HuH-7 (cell line): ENCODE measurements around the gene CENPU.

Source experiments
- DNase-seq: peaks from one replicate; pipeline ENCODE4 v3.0.0; 2011; ENCODE audit warnings: low spot score

The CENPU gene

GRCh38 chr4:184706453-184706852 is 27.4 kb downstream of the CENPU start:
- no peak for DNase-seq

- DNase-seq: no peak
Measured at GRCh38 chr4:184705692-184706091, 28.2 kb downstream of the CENPU start.

- DNase-seq: no peak
Measured at GRCh38 chr4:184702114-184702513, 31.8 kb downstream of the CENPU start.

GRCh38 chr4:184699941-184700340 is 34.0 kb downstream of the CENPU start:
- DNase-seq: no peak

GRCh38 chr4:184697956-184698355 is 35.9 kb downstream of the CENPU start:
- DNase-seq: no peak

GRCh38 chr4:184695178-184695896 is 38.6 kb downstream of the CENPU start:
- no peak for DNase-seq

- no peak for DNase-seq
Measured at GRCh38 chr4:184694412-184694956, 39.4 kb downstream of the CENPU start.

GRCh38 chr4:184693056-184693455 is 40.8 kb downstream of the CENPU start:
- no peak for DNase-seq

GRCh38 chr4:184689681-184690080 is 44.2 kb downstream of the CENPU start:
- DNase-seq: no peak

GRCh38 chr4:184688447-184688846 is 45.4 kb downstream of the CENPU start:
- DNase-seq: no peak

GRCh38 chr4:184688005-184688404 is 45.9 kb downstream of the CENPU start:
- no peak for DNase-seq

GRCh38 chr4:184684491-184685189 is 49.3 kb downstream of the CENPU start:
- no peak for DNase-seq

- no peak for DNase-seq
Measured at GRCh38 chr4:184681916-184682315, 52.0 kb downstream of the CENPU start.

- no peak for DNase-seq
Measured at GRCh38 chr4:184680698-184681097, 53.2 kb downstream of the CENPU start.

GRCh38 chr4:184675821-184676492 is 57.9 kb downstream of the CENPU start:
- DNase-seq: no peak

GRCh38 chr4:184675018-184675417 is 58.9 kb downstream of the CENPU start:
- DNase-seq: no peak

- no peak for DNase-seq
Measured at GRCh38 chr4:184674011-184674410, 59.9 kb downstream of the CENPU start.

- DNase-seq: no peak
Measured at GRCh38 chr4:184672741-184673140, 61.2 kb downstream of the CENPU start.

- no peak for DNase-seq
Measured at GRCh38 chr4:184671101-184671500, 62.8 kb downstream of the CENPU start.

- no peak for DNase-seq
Measured at GRCh38 chr4:184669251-184669650, 64.6 kb downstream of the CENPU start.

- DNase-seq: no peak
Measured at GRCh38 chr4:184668511-184669114, 65.3 kb downstream of the CENPU start.

- DNase-seq: no peak
Measured at GRCh38 chr4:184668096-184668495, 65.8 kb downstream of the CENPU start.
